GM23338 (cell line): ENCODE data around the gene TTC3. TPM values are rescaled to one million over a fixed set of nuclear protein-coding genes. Genes with fewer than 3 reads are reported as not detected.
A peak's percentile ranks its signal among the peaks of the same experiment; 100 is the strongest.

Experiments used
- ATAC-seq: fragments of 200-7000 bp; cut with Tn5 transposase; 3 replicates; pipeline ENCODE4 v1.9.1; 2020
- DNase-seq: peaks from one replicate; pipeline ENCODE4 v3.0.0-alpha.2; 2015; ENCODE audit warnings: low spot score
- H2AFZ ChIP-seq: fragments of 200-600 bp; sonication (generic); 2 replicates; pipeline ENCODE4 v1.8.0; 2016; ENCODE audit warnings: antibody characterized with exemption, mild to moderate bottlenecking, moderate library complexity
- H3F3A ChIP-seq: fragments of 200-600 bp; sonication (generic); replicated peaks from 2 replicates; pipeline ENCODE4 v1.8.0; 2017; ENCODE audit warnings: antibody characterized with exemption, mixed run types, low read depth
- H3K27ac ChIP-seq: fragments of 200-600 bp; sonication (generic); 2 replicates; pipeline ENCODE4 v1.6.1; 2016; ENCODE audit warnings: low read depth
- H3K27me3 ChIP-seq: fragments of 200-600 bp; sonication (generic); 2 replicates; pipeline ENCODE4 v1.8.0; 2016; ENCODE audit warnings: mild to moderate bottlenecking, mixed run types, moderate library complexity; ENCODE audit not compliant: insufficient read depth
- H3K36me3 ChIP-seq: fragments of 200-600 bp; sonication (generic); 2 replicates; pipeline ENCODE4 v1.8.0; 2016; ENCODE audit warnings: mild to moderate bottlenecking; ENCODE audit not compliant: insufficient read depth
- H3K4me1 ChIP-seq: fragments of 200-600 bp; sonication (generic); 2 replicates; pipeline ENCODE4 v1.8.0; 2016; ENCODE audit warnings: mild to moderate bottlenecking, moderate library complexity; ENCODE audit not compliant: insufficient read depth
- H3K4me2 ChIP-seq: fragments of 200-600 bp; sonication (generic); 2 replicates; pipeline ENCODE4 v1.7.1; 2017; ENCODE audit warnings: mixed run types
- H3K4me3 ChIP-seq: fragments of 200-600 bp; sonication (generic); 2 replicates; pipeline ENCODE4 v1.6.1; 2016; ENCODE audit warnings: mixed run types
- H3K79me2 ChIP-seq: fragments of 200-600 bp; sonication (generic); replicated peaks from 2 replicates; pipeline ENCODE4 v1.8.0; 2017; ENCODE audit warnings: mild to moderate bottlenecking; ENCODE audit not compliant: insufficient read depth
- H3K9me2 ChIP-seq: fragments of 200-600 bp; sonication (generic); 2 replicates; pipeline ENCODE4 v1.8.0; 2017; ENCODE audit not compliant: insufficient read depth
- H4K20me1 ChIP-seq: fragments of 200-600 bp; sonication (generic); replicated peaks from 2 replicates; pipeline ENCODE4 v1.8.0; 2017; ENCODE audit warnings: mild to moderate bottlenecking; ENCODE audit not compliant: insufficient read depth
- H3K27ac Mint-ChIP-seq: 2 replicates; pipeline ENCODE4 v1.8.0; 2020; ENCODE audit warnings: inconsistent platforms, mild to moderate bottlenecking, moderate library complexity, mixed read lengths
- H3K27me3 Mint-ChIP-seq: 3 replicates; pipeline ENCODE4 v1.8.0; 2022; ENCODE audit warnings: low read depth, mild to moderate bottlenecking, moderate library complexity, mixed read lengths, inconsistent platforms; ENCODE audit not compliant: insufficient read depth, poor library complexity
- H3K36me3 Mint-ChIP-seq: 3 replicates; pipeline ENCODE4 v1.8.0; 2021; ENCODE audit warnings: low read depth, mild to moderate bottlenecking, inconsistent platforms, moderate library complexity, mixed read lengths
- H3K4me1 Mint-ChIP-seq: 3 replicates; pipeline ENCODE4 v1.8.0; 2020; ENCODE audit warnings: mild to moderate bottlenecking, inconsistent platforms, mixed read lengths
- H3K4me3 Mint-ChIP-seq: 3 replicates; pipeline ENCODE4 v1.8.0; 2021; ENCODE audit warnings: moderate library complexity, mild to moderate bottlenecking, inconsistent platforms, mixed read lengths
- H3K9me3 Mint-ChIP-seq: 3 replicates; pipeline ENCODE4 v1.8.0; 2020; ENCODE audit warnings: moderate library complexity, mild to moderate bottlenecking, inconsistent platforms, mixed read lengths
- CREB1 ChIP-seq: fragments of 250-450 bp; sonication (Bioruptor Pico); IDR thresholded peaks from 2 replicates; pipeline ENCODE4 v1.5.0; 2020; ENCODE audit warnings: low read depth, mild to moderate bottlenecking, moderate library complexity
- JUNB ChIP-seq: IDR thresholded peaks from one replicate; pipeline ENCODE4 v1.6.1; 2016; ENCODE audit warnings: antibody characterized with exemption; ENCODE audit not compliant: unreplicated experiment
- NANOG ChIP-seq: IDR thresholded peaks from 2 replicates; pipeline ENCODE4 v1.6.1; 2016; ENCODE audit warnings: antibody characterized with exemption, borderline replicate concordance
- POLR2AphosphoS5 ChIP-seq: IDR thresholded peaks from 2 replicates; pipeline ENCODE4 v1.6.1; 2016; ENCODE audit warnings: antibody characterized with exemption, low read depth
- STAT1 ChIP-seq: IDR thresholded peaks from one replicate; pipeline ENCODE4 v1.6.1; 2016; ENCODE audit warnings: antibody characterized with exemption; ENCODE audit not compliant: unreplicated experiment
- ZNF331 ChIP-seq: fragments of 250-450 bp; sonication (Bioruptor Pico); IDR thresholded peaks from 2 replicates; pipeline ENCODE4 v1.5.0; 2020; ENCODE audit warnings: low read depth, mild to moderate bottlenecking, moderate library complexity
- polyA plus RNA-seq: library from polyadenylated mRNA; unstranded; fragments of >200 nt; fragmentation: Nextera tagmentation; extraction: Ambion mirVana; gene quantifications from 2 replicates; pipeline ENCODE4 v1.2.1, GENCODE V29; 2016
- total RNA-seq: library from RNA; depleted of rRNA; stranded (reverse); fragments of >200 nt; shearing (Covaris generic); gene quantifications from 2 replicates; pipeline ENCODE4 v1.2.3, GENCODE V29; 2014
- TF ChIP-seq, protein P1 (sequence below): fragments of 250-450 bp; sonication (Bioruptor Pico); IDR thresholded peaks from 2 replicates; pipeline ENCODE4 v1.5.0; 2020; ENCODE audit warnings: mild to moderate bottlenecking, moderate library complexity

Gene TTC3
- total and polyA plus RNA-seq, 2 experiments from 2014 or later, result 28.9 to 48.6 TPM

DNA sequence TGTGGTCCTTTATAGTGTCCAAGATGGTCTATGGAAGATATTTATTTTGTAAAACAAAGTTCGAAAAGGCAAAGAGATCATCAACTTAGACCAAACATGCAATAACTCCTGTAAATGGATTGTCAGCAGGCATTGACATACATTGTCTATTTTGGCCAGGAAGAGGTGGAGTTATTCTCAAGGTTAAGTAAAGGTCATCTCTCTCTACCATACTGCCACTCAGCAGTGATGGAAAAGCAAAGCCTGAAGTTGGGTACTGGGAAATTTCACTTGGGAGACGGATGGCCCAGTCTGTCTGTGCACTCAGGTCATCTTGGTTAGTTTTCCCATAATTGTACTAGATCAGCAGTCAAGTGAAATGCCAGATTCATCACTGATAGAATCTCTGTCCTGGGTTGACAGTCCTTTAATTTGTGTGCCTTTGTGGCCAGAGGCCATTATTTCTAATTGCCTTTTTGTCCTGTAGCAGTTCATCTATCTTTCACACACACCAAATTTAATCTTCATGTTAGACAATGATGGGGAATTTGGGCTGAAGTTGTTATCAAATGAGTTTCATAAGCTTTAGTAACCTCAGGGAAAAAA lies 17.7 kb upstream of the TTC3 start (continued):
- TF ChIP-seq, protein P1, sequence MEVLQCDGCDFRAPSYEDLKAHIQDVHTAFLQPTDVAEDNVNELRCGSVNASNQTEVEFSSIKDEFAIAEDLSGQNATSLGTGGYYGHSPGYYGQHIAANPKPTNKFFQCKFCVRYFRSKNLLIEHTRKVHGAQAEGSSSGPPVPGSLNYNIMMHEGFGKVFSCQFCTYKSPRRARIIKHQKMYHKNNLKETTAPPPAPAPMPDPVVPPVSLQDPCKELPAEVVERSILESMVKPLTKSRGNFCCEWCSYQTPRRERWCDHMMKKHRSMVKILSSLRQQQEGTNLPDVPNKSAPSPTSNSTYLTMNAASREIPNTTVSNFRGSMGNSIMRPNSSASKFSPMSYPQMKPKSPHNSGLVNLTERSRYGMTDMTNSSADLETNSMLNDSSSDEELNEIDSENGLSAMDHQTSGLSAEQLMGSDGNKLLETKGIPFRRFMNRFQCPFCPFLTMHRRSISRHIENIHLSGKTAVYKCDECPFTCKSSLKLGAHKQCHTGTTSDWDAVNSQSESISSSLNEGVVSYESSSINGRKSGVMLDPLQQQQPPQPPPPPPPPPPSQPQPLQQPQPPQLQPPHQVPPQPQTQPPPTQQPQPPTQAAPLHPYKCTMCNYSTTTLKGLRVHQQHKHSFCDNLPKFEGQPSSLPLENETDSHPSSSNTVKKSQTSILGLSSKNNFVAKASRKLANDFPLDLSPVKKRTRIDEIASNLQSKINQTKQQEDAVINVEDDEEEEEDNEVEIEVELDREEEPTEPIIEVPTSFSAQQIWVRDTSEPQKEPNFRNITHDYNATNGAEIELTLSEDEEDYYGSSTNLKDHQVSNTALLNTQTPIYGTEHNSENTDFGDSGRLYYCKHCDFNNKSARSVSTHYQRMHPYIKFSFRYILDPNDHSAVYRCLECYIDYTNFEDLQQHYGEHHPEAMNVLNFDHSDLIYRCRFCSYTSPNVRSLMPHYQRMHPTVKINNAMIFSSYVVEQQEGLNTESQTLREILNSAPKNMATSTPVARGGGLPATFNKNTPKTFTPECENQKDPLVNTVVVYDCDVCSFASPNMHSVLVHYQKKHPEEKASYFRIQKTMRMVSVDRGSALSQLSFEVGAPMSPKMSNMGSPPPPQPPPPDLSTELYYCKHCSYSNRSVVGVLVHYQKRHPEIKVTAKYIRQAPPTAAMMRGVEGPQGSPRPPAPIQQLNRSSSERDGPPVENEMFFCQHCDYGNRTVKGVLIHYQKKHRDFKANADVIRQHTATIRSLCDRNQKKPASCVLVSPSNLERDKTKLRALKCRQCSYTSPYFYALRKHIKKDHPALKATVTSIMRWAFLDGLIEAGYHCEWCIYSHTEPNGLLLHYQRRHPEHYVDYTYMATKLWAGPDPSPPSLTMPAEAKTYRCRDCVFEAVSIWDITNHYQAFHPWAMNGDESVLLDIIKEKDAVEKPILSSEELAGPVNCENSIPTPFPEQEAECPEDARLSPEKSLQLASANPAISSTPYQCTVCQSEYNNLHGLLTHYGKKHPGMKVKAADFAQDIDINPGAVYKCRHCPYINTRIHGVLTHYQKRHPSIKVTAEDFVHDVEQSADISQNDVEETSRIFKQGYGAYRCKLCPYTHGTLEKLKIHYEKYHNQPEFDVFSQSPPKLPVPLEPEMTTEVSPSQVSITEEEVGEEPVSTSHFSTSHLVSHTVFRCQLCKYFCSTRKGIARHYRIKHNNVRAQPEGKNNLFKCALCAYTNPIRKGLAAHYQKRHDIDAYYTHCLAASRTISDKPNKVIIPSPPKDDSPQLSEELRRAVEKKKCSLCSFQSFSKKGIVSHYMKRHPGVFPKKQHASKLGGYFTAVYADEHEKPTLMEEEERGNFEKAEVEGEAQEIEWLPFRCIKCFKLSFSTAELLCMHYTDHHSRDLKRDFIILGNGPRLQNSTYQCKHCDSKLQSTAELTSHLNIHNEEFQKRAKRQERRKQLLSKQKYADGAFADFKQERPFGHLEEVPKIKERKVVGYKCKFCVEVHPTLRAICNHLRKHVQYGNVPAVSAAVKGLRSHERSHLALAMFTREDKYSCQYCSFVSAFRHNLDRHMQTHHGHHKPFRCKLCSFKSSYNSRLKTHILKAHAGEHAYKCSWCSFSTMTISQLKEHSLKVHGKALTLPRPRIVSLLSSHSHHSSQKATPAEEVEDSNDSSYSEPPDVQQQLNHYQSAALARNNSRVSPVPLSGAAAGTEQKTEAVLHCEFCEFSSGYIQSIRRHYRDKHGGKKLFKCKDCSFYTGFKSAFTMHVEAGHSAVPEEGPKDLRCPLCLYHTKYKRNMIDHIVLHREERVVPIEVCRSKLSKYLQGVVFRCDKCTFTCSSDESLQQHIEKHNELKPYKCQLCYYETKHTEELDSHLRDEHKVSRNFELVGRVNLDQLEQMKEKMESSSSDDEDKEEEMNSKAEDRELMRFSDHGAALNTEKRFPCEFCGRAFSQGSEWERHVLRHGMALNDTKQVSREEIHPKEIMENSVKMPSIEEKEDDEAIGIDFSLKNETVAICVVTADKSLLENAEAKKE, result no peak
- TF ChIP-seq POLR2AphosphoS5 (no peak), NANOG (no peak)

DNA sequence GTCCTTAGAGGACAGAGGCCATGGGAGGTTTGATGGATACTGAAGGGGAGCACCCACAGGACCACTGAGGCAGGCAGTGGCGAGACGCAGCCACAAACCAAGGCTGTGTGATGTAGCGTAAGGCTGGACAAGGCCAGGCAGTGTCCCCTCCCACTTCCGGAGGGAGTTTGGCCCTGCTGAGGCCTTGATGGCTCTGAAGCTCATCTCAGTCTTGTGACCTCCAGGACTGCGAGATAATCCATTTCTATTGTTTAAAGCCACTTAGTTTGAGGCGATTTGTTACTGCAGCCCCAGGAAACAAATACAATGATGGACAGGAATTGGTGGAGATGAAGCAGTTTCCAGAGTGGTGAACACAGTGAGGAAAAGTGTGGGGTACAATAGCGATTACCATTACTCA lies 15.4 kb upstream of the TTC3 start:
- no peaks in the 10 kb centered on the region for H3K79me2 ChIP-seq
- Mint-ChIP-seq H3K4me1 (peaks cover 32% of the 10 kb centered on the region), H3K36me3 (peaks cover 3% of the 10 kb centered on the region; the same call in 1 of the 3 replicates), H3K4me3 (no peak overlapping the region), H3K9me3 (peaks cover 7% of the 10 kb centered on the region; the same call in 2 of the 3 replicates), H3K27me3 (peaks cover 6% of the 10 kb centered on the region), H3K27ac (no peak overlapping the region)
- DNase-seq, result no peak
- peaks cover 29% of the 10 kb centered on the region for H3K4me1 ChIP-seq
- 0 out of 2 replicates have a peak, but pooled peaks cover 3% of the 10 kb centered on the region for H3K9me2 ChIP-seq
- ATAC-seq, result no peak
- no peaks in the 10 kb centered on the region for H4K20me1 ChIP-seq
- no peak overlapping the region for H3K4me3 ChIP-seq
- peak overlapping the region; percentile 29; the same call in 1 of the 2 replicates for H3K27ac ChIP-seq
- no peak for TF ChIP-seq JUNB
- TF ChIP-seq ZNF331 (CRISPR knock-in tag), result no peak
- no peak for TF ChIP-seq STAT1
- no peak for TF ChIP-seq CREB1 (CRISPR knock-in tag)
- H2AFZ ChIP-seq, result peak overlapping the region; percentile 56; the same call in 1 of the 2 replicates
- 0 out of 2 replicates have a peak, but pooled peaks cover 3% of the 10 kb centered on the region for H3F3A ChIP-seq
- no peaks in the 10 kb centered on the region for H3K27me3 ChIP-seq
- peak overlapping the region; percentile 66; the same call in 1 of the 2 replicates for H3K4me2 ChIP-seq
- no peaks in the 10 kb centered on the region for H3K36me3 ChIP-seq
